ENCODE measurements around the gene RNMT. TPM values are rescaled to one million over a fixed set of nuclear protein-coding genes. Genes with fewer than 3 reads are reported as not detected.

Gene RNMT
- total RNA-seq, 1 donor from 2014 or later, result 29.6 TPM

- Mint-ChIP-seq H3K27me3 (ENCODE audit: low read depth) (peaks cover 11% of the 10 kb centered on the region), H3K4me3 (ENCODE audit: unreplicated experiment) (no peak overlapping the region), H3K36me3 (ENCODE audit: low read depth) (no peaks in the 10 kb centered on the region), H3K4me1 (ENCODE audit: low read depth) (peaks cover 18% of the 10 kb centered on the region), H3K9me3 (ENCODE audit: low read depth) (peaks cover under 1% of the 10 kb centered on the region), H3K27ac (ENCODE audit: unreplicated experiment) (no peak overlapping the region)
- TF ChIP-seq CTCF (IDR thresholded peaks at IDR 0.05), result peak; percentile 34
- no peak for DNase-seq (ENCODE audit: low spot score)
Observed at GRCh38 chr18:13793819-13794218, 67.3 kb downstream of the RNMT start.

GRCh38 chr18:13796515-13796914, 70.0 kb downstream of the RNMT start:
- peak overlapping the region; percentile 69 for H3K27ac Mint-ChIP-seq (ENCODE audit: unreplicated experiment)
- TF ChIP-seq CTCF (IDR thresholded peaks at IDR 0.05), result no peak
- no peaks in the 10 kb centered on the region for H3K36me3 Mint-ChIP-seq (ENCODE audit: low read depth)
- H3K4me3 Mint-ChIP-seq (ENCODE audit: unreplicated experiment), result peak overlapping the region; percentile 41
- DNase-seq (ENCODE audit: low spot score), result no peak
- no peaks in the 10 kb centered on the region for H3K9me3 Mint-ChIP-seq (ENCODE audit: low read depth)
- peaks cover 12% of the 10 kb centered on the region for H3K27me3 Mint-ChIP-seq (ENCODE audit: low read depth)
- H3K4me1 Mint-ChIP-seq (ENCODE audit: low read depth), result peaks cover 27% of the 10 kb centered on the region

GRCh38 chr18:13797157-13797611, 70.7 kb downstream of the RNMT start:
- H3K4me3 Mint-ChIP-seq (ENCODE audit: unreplicated experiment), result peak overlapping the region; percentile 41
- no peak for TF ChIP-seq CTCF (IDR thresholded peaks at IDR 0.05)
- no peaks in the 10 kb centered on the region for H3K9me3 Mint-ChIP-seq (ENCODE audit: low read depth)
- DNase-seq (ENCODE audit: low spot score), result no peak
- H3K27me3 Mint-ChIP-seq (ENCODE audit: low read depth), result peaks cover 12% of the 10 kb centered on the region
- no peaks in the 10 kb centered on the region for H3K36me3 Mint-ChIP-seq (ENCODE audit: low read depth)
- H3K4me1 Mint-ChIP-seq (ENCODE audit: low read depth), result peaks cover 27% of the 10 kb centered on the region
- peak overlapping the region; percentile 46 for H3K27ac Mint-ChIP-seq (ENCODE audit: unreplicated experiment)

GRCh38 chr18:13799396-13799795, 72.9 kb downstream of the RNMT start:
- no peak overlapping the region for H3K27ac Mint-ChIP-seq (ENCODE audit: unreplicated experiment)
- H3K4me3 Mint-ChIP-seq (ENCODE audit: unreplicated experiment), result no peak overlapping the region
- H3K9me3 Mint-ChIP-seq (ENCODE audit: low read depth), result no peaks in the 10 kb centered on the region
- DNase-seq (ENCODE audit: low spot score), result no peak
- H3K36me3 Mint-ChIP-seq (ENCODE audit: low read depth), result no peaks in the 10 kb centered on the region
- TF ChIP-seq CTCF (IDR thresholded peaks at IDR 0.05), result no peak
- H3K4me1 Mint-ChIP-seq (ENCODE audit: low read depth), result peaks cover 27% of the 10 kb centered on the region
- peaks cover 26% of the 10 kb centered on the region for H3K27me3 Mint-ChIP-seq (ENCODE audit: low read depth)

- Mint-ChIP-seq H3K27me3 (ENCODE audit: low read depth) (peaks cover 39% of the 10 kb centered on the region), H3K4me3 (ENCODE audit: unreplicated experiment) (peak overlapping the region; percentile 72), H3K9me3 (ENCODE audit: low read depth) (peaks cover 4% of the 10 kb centered on the region), H3K4me1 (ENCODE audit: low read depth) (peaks cover 27% of the 10 kb centered on the region), H3K36me3 (ENCODE audit: low read depth) (no peaks in the 10 kb centered on the region), H3K27ac (ENCODE audit: unreplicated experiment) (no peak overlapping the region)
- peak; percentile 74 for TF ChIP-seq CTCF (IDR thresholded peaks at IDR 0.05)
- DNase-seq (ENCODE audit: low spot score), result no peak
Observed at GRCh38 chr18:13800505-13801259, 74.2 kb downstream of the RNMT start.
